Astrocyte of the spinal cord (primary cell): Measurements from ENCODE around the gene TBX10.
"Not testable (repeated sequence)": the region's sequence is repeated elsewhere in the genome, so short reads cannot be mapped to it uniquely, and the experiment has no call there.

Experiments
- DNase-seq: peaks from one replicate; pipeline ENCODE4 v3.0.0; 2011; ENCODE audit warnings: low read depth, low spot score
- H3K4me3 ChIP-seq: 2 replicates; pipeline ENCODE4 v1.5.1; 2011; ENCODE audit warnings: low read depth, mild to moderate bottlenecking, low read length, moderate library complexity
- CTCF ChIP-seq: IDR thresholded peaks from 2 replicates; pipeline ENCODE4 v1.5.1; 2012; ENCODE audit warnings: low read depth, mild to moderate bottlenecking, low read length, inconsistent platforms
- in situ Hi-C: cut with HindIII; loops from 2 replicates; pipeline ENCODE4 v1.10.0; 2017; ENCODE audit warnings: low sequenced_read_pairs

Gene TBX10

GRCh38 chr11:67639438-67639859, at the start of gene TBX10:
Gene TBX10 (minus strand): TSS chr11:67639763. CDS start chr11:67639472, 291 bp downstream.
- no peak within 1 kb of the TSS for H3K4me3 ChIP-seq
- DNase-seq = no peak
- no peak for TF ChIP-seq CTCF
- in situ Hi-C loops = no loop called here

- no peak for TF ChIP-seq CTCF
- in situ Hi-C loops = no loop called here
- no peak for DNase-seq
- H3K4me3 ChIP-seq = no peak overlapping the region
Measured at GRCh38 chr11:67689178-67689577, 49.6 kb upstream of the TBX10 start.

- in situ Hi-C loops = no loop called here
- no peak for DNase-seq
- H3K4me3 ChIP-seq = no peak overlapping the region
- TF ChIP-seq CTCF = no peak
Measured at GRCh38 chr11:67687986-67688385, 48.4 kb upstream of the TBX10 start.

- H3K4me3 ChIP-seq, in situ Hi-C loops, DNase-seq: not testable (repeated sequence)
Measured at GRCh38 chr11:67685641-67686332, 46.2 kb upstream of the TBX10 start.

- in situ Hi-C loops, H3K4me3 ChIP-seq, DNase-seq: not testable (repeated sequence)
Measured at GRCh38 chr11:67682126-67683034, 42.8 kb upstream of the TBX10 start.

GRCh38 chr11:67680696-67681470, 41.3 kb upstream of the TBX10 start:
- no peak for TF ChIP-seq CTCF
- no peak overlapping the region for H3K4me3 ChIP-seq
- no peak for DNase-seq
- in situ Hi-C loops = no loop called here

- no peak overlapping the region for H3K4me3 ChIP-seq
- in situ Hi-C loops = no loop called here
- DNase-seq = no peak
- TF ChIP-seq CTCF = no peak
Measured at GRCh38 chr11:67675058-67675747, 35.6 kb upstream of the TBX10 start.
